Measurements from ENCODE around the gene RASSF8. TPM values are rescaled to one million over a fixed set of nuclear protein-coding genes. Genes with fewer than 3 reads are reported as not detected.

RASSF8 gene
- total and polyA plus RNA-seq, 2 of the 8 experiments (the other 6 are each of a cell fraction or from before 2014, with no cell fraction given), result 6.4 to 46.7 TPM

- DNase-seq (ENCODE audit: low read depth in 1 of 2, low spot score in 2 of 2) (no peak), FAIRE-seq (no peak)
- no peak overlapping the region for H3K14ac ChIP-seq (ENCODE audit: insufficient read length)
- no peak overlapping the region for H2BK15ac ChIP-seq (ENCODE audit: low read length)
- H2BK20ac ChIP-seq (ENCODE audit: low read length), result no peak overlapping the region
- H3K27me3 ChIP-seq (replicated peaks in 1 of 4; ENCODE audit: control insufficient read depth in 3 of 4, extremely low read depth in 1 of 4, insufficient read depth in 3 of 4, low read length in 3 of 4), result no peaks in the 10 kb centered on the region
- H3K4me3 ChIP-seq (ENCODE audit: extremely low read depth in 1 of 4, insufficient read depth in 2 of 4, low read depth in 3 of 4, low read length in 4 of 4), result no peak overlapping the region
- WGBS, 2 experiments (ENCODE audit: extremely low coverage in 1 of 2, insufficient coverage in 1 of 2, insufficient read length in 1 of 2, insufficient replicate concordance in 2 of 2, low coverage in 1 of 2, low lambda C conversion rate in 2 of 2, missing lambda C conversion rate in 1 of 2), result 91% methylated on average over 2 of the region's 2 CpGs; no CpG with 5 or more reads in 1 of the 2 experiments
- H2AFZ ChIP-seq (ENCODE audit: low read length), result no peak overlapping the region
- H3K79me1 ChIP-seq (ENCODE audit: low read depth, low read length), result no peaks in the 10 kb centered on the region
- no peak overlapping the region for H3K4me2 ChIP-seq (ENCODE audit: insufficient read depth in 1 of 2, low read depth in 2 of 2, low read length in 2 of 2)
- POLR2A ChIA-PET (ENCODE audit: partially characterized antibody), result no interaction called here
- no peak overlapping the region for H2AK5ac ChIP-seq (ENCODE audit: low read depth, low read length)
- no peaks in the 10 kb centered on the region for H3K79me2 ChIP-seq (ENCODE audit: control insufficient read depth in 1 of 2, insufficient read depth in 2 of 2, low read length in 2 of 2)
- H3K4ac ChIP-seq (replicated peaks; ENCODE audit: insufficient read length, low read depth, low read length), result no peak overlapping the region
- H4K8ac ChIP-seq (ENCODE audit: extremely low read depth, insufficient read depth, low read length), result no peak overlapping the region
- no peak overlapping the region for H2BK120ac ChIP-seq (replicated peaks; ENCODE audit: low read depth, low read length)
- H4K5ac ChIP-seq (ENCODE audit: insufficient read length, low read depth, low read length), result no peak overlapping the region
- no peak overlapping the region for H2BK12ac ChIP-seq (ENCODE audit: low read depth, low read length)
- peaks cover 8 to 9% of the 10 kb centered on the region in 2 experiments; a peak in 2 of 4 replicates for H3K9me3 ChIP-seq (ENCODE audit: insufficient read depth in 2 of 2, low read depth in 1 of 2, low read length in 1 of 2)
- no peak overlapping the region for H3K18ac ChIP-seq (ENCODE audit: extremely low read depth, low read length)
- no peak overlapping the region for H3K23ac ChIP-seq (ENCODE audit: insufficient read length)
- no peaks in the 10 kb centered on the region for H4K20me1 ChIP-seq (replicated peaks in 1 of 2; ENCODE audit: control insufficient read depth in 1 of 2, insufficient read depth in 2 of 2, low read length in 2 of 2)
- H3K23me2 ChIP-seq (ENCODE audit: low read depth, low read length), result no peaks in the 10 kb centered on the region; the same call in 1 of the 2 replicates
- no peaks in the 10 kb centered on the region for H3K36me3 ChIP-seq (ENCODE audit: control insufficient read depth in 2 of 4, insufficient read depth in 4 of 4, low read length in 3 of 4)
- H2BK5ac ChIP-seq (ENCODE audit: low read depth, low read length), result no peak overlapping the region
- H3K27ac ChIP-seq (ENCODE audit: low read depth, low read length), result no peak overlapping the region
- CTCF ChIA-PET (ENCODE audit: partially characterized antibody), result interaction anchor here (1.0 kb wide), 1 partner anchor 14 kb away, joined by 3 read pairs; no protein-coding TSS in a partner anchor
- H3K56ac ChIP-seq (replicated peaks; ENCODE audit: insufficient read length, low read depth, low read length), result no peak overlapping the region
- no peaks in the 10 kb centered on the region for H3K4me1 ChIP-seq (replicated peaks in 1 of 4; ENCODE audit: control insufficient read depth in 3 of 4, insufficient read depth in 4 of 4, low read length in 3 of 4)
- no peak overlapping the region for H3K9ac ChIP-seq (replicated peaks in 1 of 4; ENCODE audit: extremely low read depth in 1 of 4, low read depth in 3 of 4, low read length in 3 of 4)
- H4K91ac ChIP-seq (replicated peaks; ENCODE audit: insufficient read length, low read length), result no peak overlapping the region
- TF ChIP-seq CBX5 (IDR thresholded peaks at IDR 0.05; ENCODE audit: low read depth, low read length) (no peak), SP4 (IDR thresholded peaks at IDR 0.05; ENCODE audit: low read length) (no peak), BCL11A (IDR thresholded peaks at IDR 0.05; ENCODE audit: low read depth in 2 of 2, low read length in 2 of 2) (no peak), PHF8 (conservative IDR thresholded peaks at IDR 0.05; ENCODE audit: low read depth, low read length) (no peak), FOSL1 (IDR thresholded peaks at IDR 0.05; ENCODE audit: insufficient read depth, low read depth, low read length) (no peak), RBBP5 (IDR thresholded peaks at IDR 0.05; ENCODE audit: borderline replicate concordance, low read depth, low read length) (no peak), ATF3 (IDR thresholded peaks at IDR 0.05; ENCODE audit: insufficient read depth, low read depth, low read length) (no peak), BRCA1 (IDR thresholded peaks at IDR 0.05; ENCODE audit: low read depth, low read length) (no peak), JUN (IDR thresholded peaks at IDR 0.05; ENCODE audit: low read depth, low read length) (no peak), CREB1 (IDR thresholded peaks at IDR 0.05) (no peak), GTF2F1 (IDR thresholded peaks at IDR 0.05; ENCODE audit: borderline replicate concordance, low read depth, low read length) (no peak), ZNF274 (IDR thresholded peaks at IDR 0.05; ENCODE audit: borderline replicate concordance, extremely low read depth, low read length) (no peak), SRF (IDR thresholded peaks at IDR 0.05; ENCODE audit: low read depth, low read length) (no peak)
Measured at GRCh38 chr12:26077915-26078702, 119.6 kb downstream of the RASSF8 start.
